Activated T-helper 17 cell treated with anti-CD3 and anti-CD28 coated beads, Interleukin-2, amount 50 U/mL, for 72 hours (primary cell): ENCODE data around the gene GPSM3. TPM values are rescaled to one million over a fixed set of nuclear protein-coding genes. Genes with fewer than 3 reads are reported as not detected.
"Not testable (repeated sequence)": the region's sequence is repeated elsewhere in the genome, so short reads cannot be mapped to it uniquely, and the experiment has no call there.

ENCODE experiments used
- ATAC-seq: fragments of 150-1000 bp; cut with Tn5 transposase; replicated peaks from 2 replicates; pipeline ENCODE4 v1.10.0; 2021; ENCODE audit warnings: mild to moderate bottlenecking, moderate library complexity
- H3K27ac Mint-ChIP-seq: one replicate; pipeline ENCODE4 v1.8.0; 2022; ENCODE audit warnings: mixed read lengths
- H3K27me3 Mint-ChIP-seq: one replicate; pipeline ENCODE4 v1.8.0; 2022; ENCODE audit warnings: mixed read lengths
- H3K36me3 Mint-ChIP-seq: one replicate; pipeline ENCODE4 v1.8.0; 2022; ENCODE audit warnings: low read depth, mild to moderate bottlenecking, mixed read lengths
- H3K4me1 Mint-ChIP-seq: one replicate; pipeline ENCODE4 v1.8.0; 2022; ENCODE audit warnings: mixed read lengths
- H3K4me3 Mint-ChIP-seq: one replicate; pipeline ENCODE4 v1.8.0; 2022; ENCODE audit warnings: mild to moderate bottlenecking, mixed read lengths
- H3K9me3 Mint-ChIP-seq: one replicate; pipeline ENCODE4 v1.8.0; 2022; ENCODE audit warnings: mixed read lengths
- total RNA-seq, 2 donors: library from RNA; stranded (reverse); gene quantifications; one replicate each; pipeline ENCODE4 v1.2.3, GENCODE V29; 2022

GPSM3 gene
- total RNA-seq, 2 donors from 2014 or later, result 136 to 227 TPM

DNA sequence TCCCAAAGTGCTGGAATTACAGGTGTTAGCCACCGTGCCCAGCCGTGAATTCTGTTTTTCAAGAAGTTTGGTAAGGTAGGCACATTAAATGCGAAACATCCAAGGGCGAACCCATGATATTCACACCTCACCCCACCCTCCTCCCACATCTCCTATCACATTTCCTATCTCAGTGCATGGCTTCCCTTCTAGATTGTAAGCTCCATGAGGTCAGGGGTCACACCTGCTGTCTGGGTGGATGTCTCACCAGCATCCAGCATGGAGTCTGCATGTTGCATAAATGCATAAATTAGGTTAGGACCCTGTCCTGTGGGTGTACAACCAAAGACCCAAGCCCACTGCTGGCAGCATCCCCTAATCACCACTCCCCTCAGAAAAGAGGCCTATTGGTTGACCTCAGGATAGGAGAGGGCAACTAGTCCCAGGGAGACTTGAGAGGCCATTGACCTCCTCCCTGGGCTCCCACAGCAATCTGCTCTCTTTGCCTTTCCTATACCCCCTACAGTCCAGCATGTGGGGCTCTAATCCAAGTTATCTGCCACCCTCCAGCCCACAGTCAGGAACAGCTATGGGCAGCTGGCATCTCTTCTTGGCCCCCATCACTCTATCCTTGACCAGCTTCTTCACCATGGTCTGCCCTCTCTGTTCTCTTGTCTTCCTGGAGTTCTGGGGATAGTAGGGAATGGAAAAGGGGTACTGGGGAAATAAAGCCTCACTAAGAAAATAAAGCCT lies 44.9 kb downstream of the GPSM3 start:
- Mint-ChIP-seq H3K27ac (no peak overlapping the region), H3K4me3 (peak overlapping the region; percentile 80), H3K27me3 (peaks cover 28% of the 10 kb centered on the region), H3K9me3 (no peaks in the 10 kb centered on the region), H3K4me1 (peaks cover 12% of the 10 kb centered on the region), H3K36me3 (no peaks in the 10 kb centered on the region)
- no peak for ATAC-seq

DNA sequence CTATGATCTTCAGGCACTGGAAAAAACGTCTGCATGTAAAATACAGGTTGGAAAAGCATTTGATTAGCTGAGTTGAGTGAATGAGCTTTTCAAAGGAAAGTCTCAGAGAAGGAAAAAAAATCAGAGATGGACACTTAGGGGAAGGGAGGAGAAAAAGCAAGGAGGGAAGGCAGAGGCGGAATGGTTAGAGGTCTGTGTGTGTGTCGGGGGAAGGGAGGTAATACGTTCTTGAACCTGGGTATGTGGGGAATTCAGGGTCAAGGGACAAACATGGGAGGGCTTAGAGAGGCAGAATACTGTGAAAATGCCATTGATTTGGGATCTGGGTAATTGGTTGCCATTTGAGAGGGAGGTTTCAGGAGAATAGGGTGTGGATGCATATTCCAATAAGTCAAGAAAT lies 45.8 kb downstream of the GPSM3 start:
- H3K4me3 Mint-ChIP-seq, result no peak overlapping the region
- peaks cover 34% of the 10 kb centered on the region for H3K27me3 Mint-ChIP-seq
- no peaks in the 10 kb centered on the region for H3K36me3 Mint-ChIP-seq
- H3K4me1 Mint-ChIP-seq, result peaks cover 12% of the 10 kb centered on the region
- H3K27ac Mint-ChIP-seq, result no peak overlapping the region
- no peaks in the 10 kb centered on the region for H3K9me3 Mint-ChIP-seq
- no peak for ATAC-seq

DNA sequence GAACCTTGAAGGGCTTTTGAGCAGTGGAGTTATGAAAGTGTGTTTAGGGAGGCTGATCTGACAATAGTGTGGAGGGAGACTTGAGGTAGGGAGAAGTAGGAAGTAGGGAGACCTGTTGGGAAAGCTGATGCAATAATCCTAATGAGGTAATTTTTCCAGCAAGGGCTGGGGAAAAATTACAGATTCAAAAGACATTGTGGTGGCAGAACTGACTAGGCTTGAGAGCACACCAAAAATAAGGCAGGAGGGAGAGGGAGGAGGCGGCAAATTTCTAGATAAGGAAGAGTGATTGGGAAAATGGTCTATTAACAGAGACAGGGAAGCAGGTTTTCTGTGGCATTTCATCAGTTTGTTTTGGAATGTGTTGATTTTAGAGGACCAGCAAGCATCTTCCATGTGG lies 46.2 kb downstream of the GPSM3 start:
- H3K9me3 Mint-ChIP-seq, result no peaks in the 10 kb centered on the region
- H3K4me1 Mint-ChIP-seq, result peaks cover 12% of the 10 kb centered on the region
- H3K36me3 Mint-ChIP-seq, result no peaks in the 10 kb centered on the region
- H3K4me3 Mint-ChIP-seq, result no peak overlapping the region
- ATAC-seq, result no peak
- H3K27ac Mint-ChIP-seq, result no peak overlapping the region
- H3K27me3 Mint-ChIP-seq, result peaks cover 35% of the 10 kb centered on the region

DNA sequence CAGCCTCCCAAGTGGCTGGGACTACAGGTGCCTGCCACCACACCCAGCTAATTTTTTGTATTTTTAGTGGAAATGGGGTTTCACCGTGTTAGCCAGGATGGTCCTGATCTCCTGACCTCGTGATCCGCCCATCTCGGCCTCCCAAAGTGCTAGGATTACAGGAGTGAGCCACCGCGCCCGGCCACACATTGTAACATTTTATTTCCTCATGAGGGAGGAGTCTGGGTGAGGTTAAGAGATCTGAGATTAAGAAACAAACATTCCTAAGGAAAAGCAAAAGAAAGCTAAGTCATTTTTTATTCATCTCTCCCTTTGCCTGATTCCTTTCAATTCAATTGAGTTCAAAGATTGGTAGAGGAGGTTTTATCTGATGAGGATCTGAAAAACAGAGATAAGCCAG lies 48.2 kb downstream of the GPSM3 start:
- not testable (repeated sequence) for H3K36me3 Mint-ChIP-seq, H3K4me1 Mint-ChIP-seq, H3K27ac Mint-ChIP-seq, H3K4me3 Mint-ChIP-seq, H3K9me3 Mint-ChIP-seq, ATAC-seq
- peaks cover 26% of the 10 kb centered on the region for H3K27me3 Mint-ChIP-seq

Other genes starting within 250 kb of the GPSM3 start
- gene CFB, start 246.5 kb downstream of the GPSM3 start, total RNA-seq, result 1 to 10 TPM in 1 of 2 donors, not detected in 1; 1.5 TPM
- gene NELFE, start 233.7 kb downstream of the GPSM3 start, total RNA-seq, result 10 to 100 TPM; 50.3 to 63.6 TPM
- 10 to 100 TPM; 86.5 to 92.9 TPM for gene SKIC2, start 233.5 kb downstream of the GPSM3 start, total RNA-seq
- gene DXO, start 220.5 kb downstream of the GPSM3 start, total RNA-seq, result 10 to 100 TPM; 14.9 to 16.9 TPM
- 1 to 10 TPM; 6.5 to 6.9 TPM for gene C4A, start 210.6 kb downstream of the GPSM3 start, total RNA-seq
- 1 to 10 TPM; 5.9 to 6.1 TPM for gene C4B, start 177.8 kb downstream of the GPSM3 start, total RNA-seq
- gene CYP21A2, start 154.2 kb downstream of the GPSM3 start, total RNA-seq, result under 1 TPM; 0.16 to 0.91 TPM
- gene TNXB, start 83.3 kb downstream of the GPSM3 start, total RNA-seq, result 10 to 100 TPM in 1 of 2 donors, 1 to 10 TPM in 1; 7.2 to 26.8 TPM
- 10 to 100 TPM; 73.4 to 99.9 TPM for gene ATF6B, start 64.4 kb downstream of the GPSM3 start, total RNA-seq
- gene FKBPL, start 62.4 kb downstream of the GPSM3 start, total RNA-seq, result 1 to 10 TPM; 7.4 to 9.3 TPM
- under 1 TPM; 0.17 to 0.29 TPM for gene PRRT1, start 40.7 kb downstream of the GPSM3 start, total RNA-seq
- 10 to 100 TPM; 10.5 to 18.0 TPM for gene PPT2, start 38.5 kb downstream of the GPSM3 start, total RNA-seq
- gene EGFL8, start 28.0 kb downstream of the GPSM3 start, total RNA-seq, result 10 to 100 TPM in 1 of 2 donors, 1 to 10 TPM in 1; 6.7 to 10.1 TPM
- gene AGPAT1, start 16.6 kb downstream of the GPSM3 start, total RNA-seq, result 10 to 100 TPM; 26.8 to 37.5 TPM
- gene RNF5, start 14.2 kb downstream of the GPSM3 start, total RNA-seq, result 10 to 100 TPM; 46.0 to 64.5 TPM
- 10 to 100 TPM; 19.3 to 50.2 TPM for gene AGER, start 8.4 kb downstream of the GPSM3 start, total RNA-seq
- gene PBX2, start 2.4 kb downstream of the GPSM3 start, total RNA-seq, result 100 to 1,000 TPM in 1 of 2 donors, 10 to 100 TPM in 1; 53.0 to 135 TPM
- 1 to 10 TPM in 1 of 2 donors, under 1 TPM in 1; 0.73 to 2.3 TPM for gene NOTCH4, start 31.4 kb upstream of the GPSM3 start, total RNA-seq
- not detected for gene TSBP1, start 179.3 kb upstream of the GPSM3 start, total RNA-seq
- not detected for gene BTNL2, start 214.5 kb upstream of the GPSM3 start, total RNA-seq
- gene HLA-DRA, start 247.2 kb upstream of the GPSM3 start, total RNA-seq, result 100 to 1,000 TPM in 1 of 2 donors, 10 to 100 TPM in 1; 13.6 to 170 TPM